SK-N-MC (cell line): ENCODE results near the gene MYL2.
A peak's percentile ranks its signal among the peaks of the same experiment; 100 is the strongest.

Experiments
- DNase-seq: peaks from one replicate; pipeline ENCODE4 v3.0.0-alpha.2; 2011; ENCODE audit warnings: low read depth, low spot score
- H3K27ac ChIP-seq: fragments of 200-600 bp; sonication (generic); 2 replicates; pipeline ENCODE4 v1.5.1; 2016; ENCODE audit warnings: mixed run types
- H3K36me3 ChIP-seq: fragments of 200-600 bp; sonication (generic); 2 replicates; pipeline ENCODE4 v1.6.1; 2017; ENCODE audit warnings: antibody characterized with exemption, low read length, mixed read lengths; ENCODE audit not compliant: insufficient read depth
- H3K4me3 ChIP-seq: fragments of 200-600 bp; sonication (generic); 2 replicates; pipeline ENCODE4 v1.5.1; 2016
- H3K9ac ChIP-seq: fragments of 200-600 bp; sonication (generic); 2 replicates; pipeline ENCODE4 v1.8.0; 2017; ENCODE audit warnings: mixed run types, mixed read lengths; ENCODE audit not compliant: insufficient read length
- H3K9me3 ChIP-seq: fragments of 200-600 bp; sonication (generic); 2 replicates; pipeline ENCODE4 v1.6.1; 2017; ENCODE audit warnings: low read depth, mild to moderate bottlenecking, antibody characterized with exemption, low read length, moderate library complexity, mixed read lengths
- EZH2 ChIP-seq: fragments of 200-600 bp; sonication (generic); IDR thresholded peaks from one replicate; pipeline ENCODE4 v1.6.1; 2017; ENCODE audit warnings: antibody characterized with exemption
- FOXP2 ChIP-seq: optimal IDR thresholded peaks from 2 replicates; pipeline ENCODE3; 2011; ENCODE audit warnings: mild to moderate bottlenecking, moderate library complexity; ENCODE audit not compliant: insufficient read depth; ENCODE audit errors: extremely low read length, control extremely low read depth
- POLR2AphosphoS5 ChIP-seq: IDR thresholded peaks from 2 replicates; pipeline ENCODE4 v1.6.1; 2012; ENCODE audit warnings: mild to moderate bottlenecking, low read depth, low read length, borderline replicate concordance

MYL2 gene

GRCh38 chr12:110923192-110923591, 2.8 kb upstream of the MYL2 start:
- H3K36me3 ChIP-seq: no peaks in the 10 kb centered on the region
- H3K27ac ChIP-seq: no peak overlapping the region
- no peak for DNase-seq
- H3K4me3 ChIP-seq: no peak overlapping the region
- TF ChIP-seq FOXP2 (no peak), POLR2AphosphoS5 (no peak), EZH2 (no peak)
- H3K9ac ChIP-seq: no peak overlapping the region
- H3K9me3 ChIP-seq: no peaks in the 10 kb centered on the region

- DNase-seq: no peak
- H3K9ac ChIP-seq: no peak overlapping the region
- no peaks in the 10 kb centered on the region for H3K9me3 ChIP-seq
- no peak overlapping the region for H3K27ac ChIP-seq
- no peak overlapping the region for H3K4me3 ChIP-seq
- H3K36me3 ChIP-seq: no peaks in the 10 kb centered on the region
- TF ChIP-seq FOXP2 (no peak), POLR2AphosphoS5 (no peak), EZH2 (no peak)
Measured at GRCh38 chr12:110922652-110923051, 2.3 kb upstream of the MYL2 start.

GRCh38 chr12:110921262-110921661, 883 bp upstream of the MYL2 start:
- H3K9me3 ChIP-seq: no peaks in the 10 kb centered on the region
- no peak overlapping the region for H3K9ac ChIP-seq
- H3K4me3 ChIP-seq: no peak overlapping the region
- H3K36me3 ChIP-seq: no peaks in the 10 kb centered on the region
- no peak overlapping the region for H3K27ac ChIP-seq
- no peak for DNase-seq
- no peak for TF ChIP-seq POLR2AphosphoS5
- TF ChIP-seq EZH2: no peak
- TF ChIP-seq FOXP2: no peak

- DNase-seq: no peak
- Histone ChIP-seq H3K36me3 (no peaks in the 10 kb centered on the region), H3K4me3 (no peak overlapping the region), H3K9ac (no peak overlapping the region), H3K9me3 (no peaks in the 10 kb centered on the region), H3K27ac (no peak overlapping the region)
- TF ChIP-seq FOXP2 (no peak), POLR2AphosphoS5 (no peak), EZH2 (no peak)
Measured at GRCh38 chr12:110919720-110920119, 659 bp downstream of the MYL2 start.

GRCh38 chr12:110917961-110918360, 2.4 kb downstream of the MYL2 start:
- Histone ChIP-seq H3K9ac (peak overlapping the region; percentile 53), H3K36me3 (no peaks in the 10 kb centered on the region), H3K4me3 (no peak overlapping the region), H3K9me3 (no peaks in the 10 kb centered on the region), H3K27ac (peak overlapping the region; percentile 61)
- no peak for DNase-seq
- no peak for TF ChIP-seq EZH2
- TF ChIP-seq POLR2AphosphoS5: no peak
- TF ChIP-seq FOXP2: no peak

- no peak for TF ChIP-seq EZH2
- no peak for TF ChIP-seq FOXP2
- TF ChIP-seq POLR2AphosphoS5: no peak
- Histone ChIP-seq H3K9me3 (no peaks in the 10 kb centered on the region), H3K27ac (peak overlapping the region; percentile 61), H3K4me3 (no peak overlapping the region), H3K9ac (peak overlapping the region; percentile 53), H3K36me3 (no peaks in the 10 kb centered on the region)
- no peak for DNase-seq
Measured at GRCh38 chr12:110917467-110917866, 2.9 kb downstream of the MYL2 start.

- DNase-seq: peak; percentile 93
- TF ChIP-seq POLR2AphosphoS5 (peak; percentile 27; the same call in 1 of the 2 replicates), FOXP2 (no peak), EZH2 (no peak)
- Histone ChIP-seq H3K9ac (no peak overlapping the region), H3K9me3 (no peaks in the 10 kb centered on the region), H3K27ac (peak overlapping the region; percentile 82), H3K36me3 (no peaks in the 10 kb centered on the region), H3K4me3 (no peak overlapping the region)
Measured at GRCh38 chr12:110916295-110916875, 4.0 kb downstream of the MYL2 start.

- Histone ChIP-seq H3K27ac (no peak overlapping the region; the same call in 1 of the 2 replicates), H3K36me3 (no peaks in the 10 kb centered on the region), H3K9me3 (no peaks in the 10 kb centered on the region), H3K9ac (no peak overlapping the region), H3K4me3 (no peak overlapping the region)
- no peak for TF ChIP-seq FOXP2
- no peak for TF ChIP-seq EZH2
- TF ChIP-seq POLR2AphosphoS5: no peak
- DNase-seq: no peak
Measured at GRCh38 chr12:110913119-110914056, 7.0 kb downstream of the MYL2 start.
